SK-N-MC (cell line): ENCODE results near the gene C5orf46.
"Not testable (repeated sequence)": the region's sequence is repeated elsewhere in the genome, so short reads cannot be mapped to it uniquely, and the experiment has no call there.

Experiments used
- DNase-seq: peaks from one replicate; pipeline ENCODE4 v3.0.0-alpha.2; 2011; ENCODE audit warnings: low read depth, low spot score
- H3K27ac ChIP-seq: fragments of 200-600 bp; sonication (generic); 2 replicates; pipeline ENCODE4 v1.5.1; 2016; ENCODE audit warnings: mixed run types
- H3K36me3 ChIP-seq: fragments of 200-600 bp; sonication (generic); 2 replicates; pipeline ENCODE4 v1.6.1; 2017; ENCODE audit warnings: antibody characterized with exemption, low read length, mixed read lengths; ENCODE audit not compliant: insufficient read depth
- H3K4me3 ChIP-seq: fragments of 200-600 bp; sonication (generic); 2 replicates; pipeline ENCODE4 v1.5.1; 2016
- H3K9ac ChIP-seq: fragments of 200-600 bp; sonication (generic); 2 replicates; pipeline ENCODE4 v1.8.0; 2017; ENCODE audit warnings: mixed run types, mixed read lengths; ENCODE audit not compliant: insufficient read length
- H3K9me3 ChIP-seq: fragments of 200-600 bp; sonication (generic); 2 replicates; pipeline ENCODE4 v1.6.1; 2017; ENCODE audit warnings: low read depth, mild to moderate bottlenecking, antibody characterized with exemption, low read length, moderate library complexity, mixed read lengths
- EZH2 ChIP-seq: fragments of 200-600 bp; sonication (generic); IDR thresholded peaks from one replicate; pipeline ENCODE4 v1.6.1; 2017; ENCODE audit warnings: antibody characterized with exemption
- FOXP2 ChIP-seq: optimal IDR thresholded peaks from 2 replicates; pipeline ENCODE3; 2011; ENCODE audit warnings: mild to moderate bottlenecking, moderate library complexity; ENCODE audit not compliant: insufficient read depth; ENCODE audit errors: extremely low read length, control extremely low read depth
- POLR2AphosphoS5 ChIP-seq: IDR thresholded peaks from 2 replicates; pipeline ENCODE4 v1.6.1; 2012; ENCODE audit warnings: mild to moderate bottlenecking, low read depth, low read length, borderline replicate concordance

Gene C5orf46

GRCh38 chr5:147882586-147883313 is 23.6 kb downstream of the C5orf46 start:
- DNase-seq: no peak
- H3K4me3 ChIP-seq: no peak overlapping the region
- H3K27ac ChIP-seq: no peak overlapping the region
- H3K9me3 ChIP-seq: no peaks in the 10 kb centered on the region
- no peaks in the 10 kb centered on the region for H3K36me3 ChIP-seq
- TF ChIP-seq POLR2AphosphoS5 (no peak), EZH2 (no peak), FOXP2 (no peak)
- H3K9ac ChIP-seq: no peak overlapping the region

DNA sequence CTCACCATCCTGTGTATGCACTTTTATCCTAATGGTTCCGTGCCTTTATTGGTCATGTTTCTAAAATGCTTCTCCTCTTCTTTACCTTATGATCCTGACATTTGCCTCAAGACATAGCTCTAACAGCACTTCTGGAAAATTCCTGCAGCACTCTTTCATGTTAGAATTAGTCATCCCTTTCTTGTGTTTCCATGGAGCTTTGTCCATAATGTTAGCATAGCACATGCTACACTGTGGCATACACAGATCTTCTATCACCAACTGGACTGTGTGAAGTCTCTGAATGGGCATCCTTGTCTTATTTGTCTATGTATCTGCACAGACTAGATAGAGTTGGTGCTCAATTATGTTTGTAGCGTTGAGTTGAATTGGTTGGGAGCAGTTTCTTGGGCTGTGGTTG is 25.9 kb downstream of the C5orf46 start:
- DNase-seq: no peak
- Histone ChIP-seq H3K4me3 (no peak overlapping the region), H3K27ac (no peak overlapping the region), H3K9ac (no peak overlapping the region), H3K36me3 (no peaks in the 10 kb centered on the region), H3K9me3 (no peaks in the 10 kb centered on the region)
- TF ChIP-seq FOXP2: no peak
- TF ChIP-seq POLR2AphosphoS5: no peak
- no peak for TF ChIP-seq EZH2

- no peak for DNase-seq
- Histone ChIP-seq H3K36me3 (no peaks in the 10 kb centered on the region), H3K9ac (no peak overlapping the region), H3K9me3 (no peaks in the 10 kb centered on the region), H3K4me3 (no peak overlapping the region), H3K27ac (no peak overlapping the region)
- TF ChIP-seq POLR2AphosphoS5: no peak
- no peak for TF ChIP-seq EZH2
- no peak for TF ChIP-seq FOXP2
These were observed 26.6 kb downstream of the C5orf46 start for GRCh38 chr5:147879784-147880183.

GRCh38 chr5:147878066-147878759 is 28.1 kb downstream of the C5orf46 start, which contains the start of gene SCGB3A2:
SCGB3A2 (plus strand) TSS chr5:147878711; CDS start chr5:147878804, 93 bp downstream.
- no peak for DNase-seq
- Histone ChIP-seq H3K36me3 (no peaks in the 10 kb centered on the region), H3K27ac (no peak within 1 kb of the TSS), H3K9ac (no peak within 1 kb of the TSS), H3K9me3 (no peaks in the 10 kb centered on the region), H3K4me3 (no peak within 1 kb of the TSS)
- TF ChIP-seq POLR2AphosphoS5 (no peak), FOXP2 (no peak), EZH2 (no peak)

GRCh38 chr5:147876626-147877025 is 29.7 kb downstream of the C5orf46 start:
- TF ChIP-seq POLR2AphosphoS5: no peak
- no peak for TF ChIP-seq EZH2
- no peak for TF ChIP-seq FOXP2

DNA sequence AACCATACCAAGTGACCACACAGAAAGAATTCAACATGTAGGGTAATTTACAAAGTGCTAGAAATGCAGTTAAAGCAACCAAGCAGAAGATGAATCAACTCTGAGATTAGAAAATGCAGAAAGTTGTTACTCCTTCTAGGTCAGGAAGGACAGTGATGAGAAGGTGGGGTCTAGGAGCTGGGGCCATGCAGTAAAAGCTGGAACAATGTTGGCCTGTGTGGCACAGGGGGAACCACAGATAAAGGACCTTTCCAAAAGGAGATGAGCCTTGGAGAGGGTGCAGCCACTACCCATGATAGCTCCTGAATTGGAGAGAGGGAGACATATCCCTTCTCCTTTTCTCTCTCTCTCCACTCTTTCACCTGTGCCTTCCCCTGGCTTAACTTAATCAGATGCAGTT is 30.2 kb downstream of the C5orf46 start:
- H3K27ac ChIP-seq: no peak overlapping the region
- no peak for DNase-seq
- no peaks in the 10 kb centered on the region for H3K9me3 ChIP-seq
- H3K9ac ChIP-seq: no peak overlapping the region
- TF ChIP-seq EZH2 (no peak), FOXP2 (no peak), POLR2AphosphoS5 (no peak)
- H3K4me3 ChIP-seq: no peak overlapping the region
- no peaks in the 10 kb centered on the region for H3K36me3 ChIP-seq

More at GRCh38 chr5:147876626-147877025, 29.7 kb downstream of the C5orf46 start:
- no peak overlapping the region for H3K4me3 ChIP-seq
- no peaks in the 10 kb centered on the region for H3K9me3 ChIP-seq
- no peak for DNase-seq
- H3K36me3 ChIP-seq: no peaks in the 10 kb centered on the region
- no peak overlapping the region for H3K9ac ChIP-seq
- no peak overlapping the region for H3K27ac ChIP-seq

DNA sequence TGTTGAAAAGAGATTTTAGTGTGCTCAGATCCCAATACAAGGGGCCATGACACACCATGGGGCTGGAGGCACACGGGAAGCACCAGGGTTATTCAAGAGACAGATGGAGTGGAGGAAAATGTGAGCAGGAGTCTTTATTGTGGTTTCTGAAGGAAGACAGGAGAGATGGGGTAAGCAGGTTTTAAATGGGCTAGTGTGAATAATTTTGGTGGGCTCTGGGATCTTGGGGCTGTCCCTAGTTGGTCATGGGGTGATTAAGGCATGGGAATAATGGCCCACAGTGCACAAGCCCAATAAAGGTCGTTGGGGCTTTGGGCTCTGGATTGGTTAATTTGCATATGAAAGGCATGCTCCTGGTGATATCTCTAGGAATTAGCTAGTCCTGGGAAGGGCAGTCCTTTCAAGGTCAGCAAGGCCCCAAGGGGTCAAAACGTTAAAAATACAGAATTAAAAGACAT is 31.4 kb downstream of the C5orf46 start:
- Histone ChIP-seq H3K36me3 (no peaks in the 10 kb centered on the region), H3K27ac (no peak overlapping the region), H3K4me3 (no peak overlapping the region), H3K9me3 (no peaks in the 10 kb centered on the region), H3K9ac (no peak overlapping the region)
- no peak for TF ChIP-seq FOXP2
- no peak for DNase-seq

GRCh38 chr5:147874118-147874875 is 32.0 kb downstream of the C5orf46 start:
- DNase-seq, H3K4me3 ChIP-seq, H3K9ac ChIP-seq, H3K27ac ChIP-seq, H3K9me3 ChIP-seq, H3K36me3 ChIP-seq: not testable (repeated sequence)

DNA sequence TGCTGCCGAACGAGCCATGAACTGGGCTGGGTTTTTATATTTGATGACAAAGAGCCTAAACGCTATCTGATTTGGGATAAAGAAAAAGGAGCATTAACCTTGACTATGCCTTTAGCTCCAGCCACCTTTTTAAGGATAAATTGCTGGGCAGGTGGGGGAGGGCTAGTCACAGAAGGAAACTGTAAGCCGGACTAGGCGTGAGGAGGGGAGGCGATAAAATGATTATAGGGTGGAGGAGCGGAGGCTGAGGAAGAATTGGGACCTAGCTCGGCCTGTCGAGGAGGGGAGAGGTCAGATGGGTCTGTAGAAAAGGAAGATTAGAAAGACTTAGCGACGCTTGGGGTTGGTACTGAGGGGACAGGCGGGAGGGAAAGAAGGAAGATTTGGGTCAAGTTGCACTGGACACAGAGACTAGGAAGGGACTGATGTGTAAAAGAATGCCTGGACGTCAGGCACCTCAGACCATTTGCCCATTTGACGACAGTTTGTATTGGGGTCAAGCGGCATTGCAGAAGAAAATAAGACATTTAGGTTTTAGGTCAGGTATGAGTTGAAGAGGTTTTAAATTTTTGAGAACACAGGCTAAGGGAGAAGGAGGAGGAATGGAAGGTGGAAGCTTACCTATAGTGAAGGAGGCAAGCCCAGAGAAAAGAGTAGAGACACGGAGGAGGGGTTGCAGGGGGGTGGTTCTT is 33.4 kb downstream of the C5orf46 start:
- not testable (repeated sequence) for DNase-seq, H3K4me3 ChIP-seq, H3K9me3 ChIP-seq, H3K36me3 ChIP-seq, H3K27ac ChIP-seq, H3K9ac ChIP-seq

- not testable (repeated sequence) for DNase-seq, H3K9ac ChIP-seq, H3K4me3 ChIP-seq, H3K27ac ChIP-seq, H3K36me3 ChIP-seq, H3K9me3 ChIP-seq
These were observed 34.3 kb downstream of the C5orf46 start for GRCh38 chr5:147871980-147872549.

GRCh38 chr5:147869892-147870291 is 36.4 kb downstream of the C5orf46 start:
- H3K36me3 ChIP-seq, H3K9ac ChIP-seq, H3K27ac ChIP-seq, DNase-seq, H3K4me3 ChIP-seq, H3K9me3 ChIP-seq: not testable (repeated sequence)
